H9 (cell line): ENCODE results near the gene FBN1. TPM values are rescaled to one million over a fixed set of nuclear protein-coding genes. Genes with fewer than 3 reads are reported as not detected.

Source experiments
- DNase-seq: peaks from one replicate; pipeline ENCODE4 v3.0.0-alpha.2; 2017
- H2AFZ ChIP-seq: one replicate; pipeline ENCODE4 v1.6.1; 2013; ENCODE audit warnings: mild to moderate bottlenecking, low read length, control low read depth, moderate library complexity
- H2AK5ac ChIP-seq: 2 replicates; pipeline ENCODE4 v1.6.1; 2013; ENCODE audit warnings: low read length, control low read depth, mixed read lengths; ENCODE audit not compliant: insufficient read length
- H2BK120ac ChIP-seq: one replicate; pipeline ENCODE4 v1.6.1; 2013; ENCODE audit warnings: low read depth, mild to moderate bottlenecking, low read length, control low read depth, inconsistent platforms; ENCODE audit not compliant: poor library complexity, severe bottlenecking
- H2BK12ac ChIP-seq: 2 replicates; pipeline ENCODE4 v1.6.1; 2013; ENCODE audit warnings: low read length, control low read depth, mixed read lengths, low read depth; ENCODE audit not compliant: insufficient read length
- H2BK15ac ChIP-seq: 2 replicates; pipeline ENCODE4 v1.6.1; 2013; ENCODE audit warnings: low read depth, low read length, control low read depth
- H2BK20ac ChIP-seq: one replicate; pipeline ENCODE4 v1.6.1; 2013; ENCODE audit warnings: low read depth, mild to moderate bottlenecking, low read length, control low read depth, inconsistent platforms; ENCODE audit not compliant: poor library complexity, severe bottlenecking
- H2BK5ac ChIP-seq: 2 replicates; pipeline ENCODE4 v1.6.1; 2013; ENCODE audit warnings: low read length, control low read depth, mixed read lengths; ENCODE audit not compliant: insufficient read length
- H3K14ac ChIP-seq: 2 replicates; pipeline ENCODE4 v1.6.1; 2013; ENCODE audit warnings: low read length, control low read depth; ENCODE audit not compliant: insufficient read depth
- H3K18ac ChIP-seq: 2 replicates; pipeline ENCODE4 v1.6.1; 2013; ENCODE audit warnings: low read depth, mild to moderate bottlenecking, mixed read lengths, low read length, control low read depth; ENCODE audit not compliant: insufficient read length
- H3K23ac ChIP-seq: 2 replicates; pipeline ENCODE4 v1.6.1; 2013; ENCODE audit warnings: low read length, control low read depth, mixed read lengths, low read depth; ENCODE audit not compliant: insufficient read length
- H3K23me2 ChIP-seq: 2 replicates; pipeline ENCODE4 v1.6.1; 2013; ENCODE audit warnings: low read depth, mild to moderate bottlenecking, mixed read lengths, low read length, control low read depth; ENCODE audit not compliant: insufficient read length, poor library complexity, severe bottlenecking
- H3K27ac ChIP-seq: 2 replicates; pipeline ENCODE4 v1.5.1; 2013; ENCODE audit warnings: low read length, control low read depth, mixed read lengths, low read depth; ENCODE audit not compliant: insufficient read length
- H3K27me3 ChIP-seq: 2 replicates; pipeline ENCODE4 v1.6.1; 2013; ENCODE audit warnings: low read length, control low read depth, inconsistent platforms; ENCODE audit not compliant: insufficient read depth
- H3K4ac ChIP-seq: 2 replicates; pipeline ENCODE4 v1.6.1; 2013; ENCODE audit warnings: low read depth, mild to moderate bottlenecking, control low read depth, inconsistent platforms, low read length, moderate library complexity
- H3K4me1 ChIP-seq: 2 replicates; pipeline ENCODE4 v1.6.1; 2013; ENCODE audit warnings: low read length, control low read depth, inconsistent platforms; ENCODE audit not compliant: insufficient read depth
- H3K4me2 ChIP-seq: 2 replicates; pipeline ENCODE4 v1.6.1; 2013; ENCODE audit warnings: low read length, control low read depth, mixed read lengths; ENCODE audit not compliant: insufficient read length, insufficient read depth
- H3K56ac ChIP-seq: 2 replicates; pipeline ENCODE4 v1.6.1; 2013; ENCODE audit warnings: low read depth, mild to moderate bottlenecking, mixed read lengths, low read length, control low read depth; ENCODE audit not compliant: insufficient read length
- H3K79me1 ChIP-seq: 2 replicates; pipeline ENCODE4 v1.6.1; 2013; ENCODE audit warnings: low read depth, mild to moderate bottlenecking, moderate library complexity, low read length, control low read depth, inconsistent platforms; ENCODE audit not compliant: insufficient read depth, poor library complexity, severe bottlenecking
- H3K79me2 ChIP-seq: 2 replicates; pipeline ENCODE4 v1.6.1; 2013; ENCODE audit warnings: low read length, control low read depth, inconsistent platforms; ENCODE audit not compliant: insufficient read depth
- H3K9ac ChIP-seq: 2 replicates; pipeline ENCODE4 v1.6.1; 2013; ENCODE audit warnings: low read length, control low read depth, mixed read lengths; ENCODE audit not compliant: insufficient read length; ENCODE audit errors: extremely low read depth
- H3K9me3 ChIP-seq: one replicate; pipeline ENCODE4 v1.6.1; 2013; ENCODE audit warnings: low read depth, low read length, inconsistent platforms; ENCODE audit not compliant: control insufficient read depth
- H3T11ph ChIP-seq: one replicate; pipeline ENCODE4 v1.6.1; 2013; ENCODE audit warnings: mild to moderate bottlenecking, low read length, control low read depth, inconsistent platforms
- H4K20me1 ChIP-seq: one replicate; pipeline ENCODE4 v1.6.1; 2013; ENCODE audit not compliant: control insufficient read depth, insufficient read length, insufficient read depth
- H4K5ac ChIP-seq: 2 replicates; pipeline ENCODE4 v1.6.1; 2013; ENCODE audit warnings: low read depth, mild to moderate bottlenecking, mixed read lengths, low read length, control low read depth; ENCODE audit not compliant: insufficient read length
- H4K8ac ChIP-seq: replicated peaks from 2 replicates; pipeline ENCODE4 v1.6.1; 2013; ENCODE audit warnings: low read length, control low read depth, mixed read lengths, low read depth; ENCODE audit not compliant: insufficient read length
- H4K91ac ChIP-seq: 2 replicates; pipeline ENCODE4 v1.6.1; 2013; ENCODE audit warnings: low read depth, mild to moderate bottlenecking, moderate library complexity, mixed read lengths, low read length, control low read depth; ENCODE audit not compliant: insufficient read length
- H3K27ac Mint-ChIP-seq, 3 experiments: 2 replicates in 2 of 3; 3 replicates in 1 of 3; pipeline ENCODE4 v1.8.0; 2020 to 2021; ENCODE audit warnings: mixed read lengths in 3 of 3, mild to moderate bottlenecking in 1 of 3, moderate library complexity in 1 of 3
- H3K27me3 Mint-ChIP-seq: 2 replicates; pipeline ENCODE4 v1.8.0; 2021; ENCODE audit warnings: low read depth, mild to moderate bottlenecking, moderate library complexity, mixed read lengths
- H3K36me3 Mint-ChIP-seq, 3 experiments: 2 replicates in 2 of 3; 3 replicates in 1 of 3; pipeline ENCODE4 v1.8.0; 2020 to 2021; ENCODE audit warnings: low read depth in 3 of 3, mixed read lengths in 3 of 3; ENCODE audit not compliant: insufficient read depth in 1 of 3
- H3K4me1 Mint-ChIP-seq, 2 experiments: 2 replicates each; pipeline ENCODE4 v1.8.0; 2020; ENCODE audit warnings: mixed read lengths in 2 of 2
- H3K4me3 Mint-ChIP-seq, 2 experiments: 2 replicates in 1 of 2; 3 replicates in 1 of 2; pipeline ENCODE4 v1.8.0; 2020 to 2021; ENCODE audit warnings: mild to moderate bottlenecking in 2 of 2, mixed read lengths in 2 of 2, moderate library complexity in 1 of 2
- H3K9me3 Mint-ChIP-seq, 2 experiments: 2 replicates in 1 of 2; 3 replicates in 1 of 2; pipeline ENCODE4 v1.8.0; 2020; ENCODE audit warnings: mild to moderate bottlenecking in 2 of 2, mixed read lengths in 2 of 2, moderate library complexity in 1 of 2
- CTCF ChIP-seq: fragments of 200-600 bp; sonication (generic); conservative IDR thresholded peaks from 3 replicates; pipeline ENCODE4 v1.8.0; 2021; ENCODE audit warnings: antibody characterized with exemption, mild to moderate bottlenecking
- total RNA-seq: library from RNA; stranded (reverse); gene quantifications from 2 replicates; pipeline ENCODE4 v1.2.1, GENCODE V29; 2021

FBN1 gene
- total RNA-seq, 1 experiment from 2014 or later: 3.6 TPM

GRCh38 chr15:48426044-48426443, 219.5 kb downstream of the FBN1 start:
- Histone ChIP-seq H3K4me2 (no peak overlapping the region), H2BK5ac (no peak overlapping the region), H3K79me1 (no peaks in the 10 kb centered on the region), H2BK120ac (no peak overlapping the region), H3K23ac (no peak overlapping the region), H3K56ac (no peak overlapping the region), H2BK12ac (no peak overlapping the region), H4K91ac (no peak overlapping the region), H3K79me2 (no peaks in the 10 kb centered on the region), H4K20me1 (no peaks in the 10 kb centered on the region), H2BK15ac (no peak overlapping the region), H3K27ac (no peak overlapping the region), H4K5ac (no peak overlapping the region), H3K4ac (no peak overlapping the region), H3K23me2 (no peaks in the 10 kb centered on the region), H3K27me3 (no peaks in the 10 kb centered on the region), H3K14ac (no peak overlapping the region), H3T11ph (no peak overlapping the region), H2AK5ac (no peak overlapping the region), H3K9me3 (no peaks in the 10 kb centered on the region), H3K9ac (no peak overlapping the region), H2AFZ (no peak overlapping the region), H4K8ac (no peak overlapping the region), H3K18ac (no peak overlapping the region), H2BK20ac (no peak overlapping the region), H3K4me1 (peaks cover 3% of the 10 kb centered on the region; the same call in 1 of the 2 replicates)
- Mint-ChIP-seq H3K27me3 (no peaks in the 10 kb centered on the region), H3K4me3 (no peak overlapping the region), H3K36me3 (no peaks in the 10 kb centered on the region), H3K4me1 (peaks cover 10 to 17% of the 10 kb centered on the region in 2 experiments), H3K9me3 (no peaks in the 10 kb centered on the region), H3K27ac (no peak overlapping the region)
- no peak for DNase-seq
- TF ChIP-seq CTCF: no peak
